Superior temporal gyrus (tissue), 1 donor: ENCODE data around the gene SERPING1.

Experiments used
- DNase-seq: peaks from one replicate; pipeline ENCODE4 v3.0.0-alpha.2; 2016; ENCODE audit errors: extremely low spot score

SERPING1 gene

GRCh38 chr11:57638005-57638781, 40.7 kb downstream of the SERPING1 start:
- DNase-seq = peak; percentile 72

- no peak for DNase-seq
Measured at GRCh38 chr11:57638811-57639320, 41.4 kb downstream of the SERPING1 start.

- no peak for DNase-seq
Measured at GRCh38 chr11:57639321-57640067, 42.0 kb downstream of the SERPING1 start.

GRCh38 chr11:57640068-57640800, 42.7 kb downstream of the SERPING1 start:
- no peak for DNase-seq

GRCh38 chr11:57641011-57641807, 43.7 kb downstream of the SERPING1 start:
- peak; percentile 75 for DNase-seq

- no peak for DNase-seq
Measured at GRCh38 chr11:57643802-57644201, 46.3 kb downstream of the SERPING1 start.

GRCh38 chr11:57644748-57645688, 47.5 kb downstream of the SERPING1 start:
- DNase-seq = peak; percentile 85

GRCh38 chr11:57645689-57646085, 48.2 kb downstream of the SERPING1 start:
- no peak for DNase-seq

GRCh38 chr11:57646194-57646798, 48.8 kb downstream of the SERPING1 start:
- no peak for DNase-seq

GRCh38 chr11:57646799-57647303, 49.4 kb downstream of the SERPING1 start:
- no peak for DNase-seq

- peak; percentile 17 for DNase-seq
Measured at GRCh38 chr11:57647372-57647771, 49.9 kb downstream of the SERPING1 start.

- peak; percentile 51 for DNase-seq
Measured at GRCh38 chr11:57647960-57648800, 50.7 kb downstream of the SERPING1 start.

GRCh38 chr11:57648801-57649735, 51.6 kb downstream of the SERPING1 start:
- peak; percentile 49 for DNase-seq

GRCh38 chr11:57649826-57650738, 52.6 kb downstream of the SERPING1 start, which contains the start of gene YPEL4:
YPEL4 (minus strand) TSS chr11:57649912; CDS start chr11:57647107, 2,805 bp downstream.
- peak; percentile 75 for DNase-seq

GRCh38 chr11:57650739-57651090, 53.2 kb downstream of the SERPING1 start:
- no peak for DNase-seq

- no peak for DNase-seq
Measured at GRCh38 chr11:57651408-57651807, 53.9 kb downstream of the SERPING1 start.
